OCI-LY1 (cell line): ENCODE measurements around the gene RNF111.

Source experiments
- CTCF ChIP-seq: fragments of 200-600 bp; sonication (generic), shearing (Covaris generic); IDR thresholded peaks from 2 replicates; pipeline ENCODE4 v1.5.1; 2017; ENCODE audit warnings: mild to moderate bottlenecking, antibody characterized with exemption, low read length, moderate library complexity, mixed read lengths
- EZH2 ChIP-seq: fragments of 200-600 bp; sonication (generic), shearing (Covaris generic); IDR thresholded peaks from 2 replicates; pipeline ENCODE4 v1.8.0; 2017; ENCODE audit warnings: borderline replicate concordance, mixed run types, mild to moderate bottlenecking, antibody characterized with exemption, low read length, moderate library complexity, mixed read lengths

- peak; percentile 100 for TF ChIP-seq CTCF
- no peak for TF ChIP-seq EZH2
These were observed 150.8 kb downstream of the RNF111 start for GRCh38 chr15:59138243-59138642.
